Putamen (tissue), 1 donor: ENCODE results near the gene SLC8A2.

Source experiments
- DNase-seq: peaks from one replicate; pipeline ENCODE4 v3.0.0-alpha.2; 2016; ENCODE audit warnings: low spot score

Gene SLC8A2

DNA sequence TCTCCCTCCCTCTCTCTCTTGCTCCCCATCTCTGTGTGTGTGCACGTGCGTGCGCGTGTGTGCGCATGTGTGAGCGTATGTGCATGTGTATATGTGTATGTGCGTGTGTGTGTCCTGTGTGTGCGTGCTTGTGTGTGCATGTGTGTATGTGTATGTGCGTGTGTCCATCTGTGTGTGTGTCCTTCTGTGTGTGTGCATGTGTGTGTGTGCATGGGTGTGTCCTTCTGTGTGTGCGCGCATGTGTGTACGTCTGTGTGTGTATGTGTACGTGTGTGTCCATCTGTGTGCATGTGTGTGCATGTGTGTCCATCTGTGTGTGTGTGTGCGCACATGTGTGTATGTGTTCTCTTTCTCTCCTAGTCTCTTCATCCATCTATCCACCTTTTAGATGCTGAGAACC lies 12.2 kb downstream of the SLC8A2 start:
- DNase-seq = no peak

DNA sequence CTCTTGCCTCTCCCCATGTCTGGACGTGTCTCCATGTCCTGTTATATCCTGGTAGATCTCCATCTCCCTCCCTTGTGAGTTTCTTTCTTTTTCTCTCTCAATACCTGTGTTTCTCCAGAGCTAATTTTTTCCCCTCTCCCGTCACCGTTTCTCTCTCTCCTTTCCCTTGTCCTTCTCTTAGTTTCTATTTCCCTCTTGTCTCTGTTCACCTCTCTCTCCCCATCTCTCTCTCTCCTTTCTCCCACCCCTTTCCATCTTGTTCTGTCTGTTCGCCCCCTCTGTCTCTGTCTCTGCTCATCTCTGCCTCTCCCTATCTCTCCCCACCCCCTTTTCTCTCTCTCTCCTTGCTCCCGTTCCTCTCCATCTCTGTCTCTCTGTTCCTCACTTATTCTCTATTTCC lies 13.0 kb downstream of the SLC8A2 start:
- DNase-seq = no peak

DNA sequence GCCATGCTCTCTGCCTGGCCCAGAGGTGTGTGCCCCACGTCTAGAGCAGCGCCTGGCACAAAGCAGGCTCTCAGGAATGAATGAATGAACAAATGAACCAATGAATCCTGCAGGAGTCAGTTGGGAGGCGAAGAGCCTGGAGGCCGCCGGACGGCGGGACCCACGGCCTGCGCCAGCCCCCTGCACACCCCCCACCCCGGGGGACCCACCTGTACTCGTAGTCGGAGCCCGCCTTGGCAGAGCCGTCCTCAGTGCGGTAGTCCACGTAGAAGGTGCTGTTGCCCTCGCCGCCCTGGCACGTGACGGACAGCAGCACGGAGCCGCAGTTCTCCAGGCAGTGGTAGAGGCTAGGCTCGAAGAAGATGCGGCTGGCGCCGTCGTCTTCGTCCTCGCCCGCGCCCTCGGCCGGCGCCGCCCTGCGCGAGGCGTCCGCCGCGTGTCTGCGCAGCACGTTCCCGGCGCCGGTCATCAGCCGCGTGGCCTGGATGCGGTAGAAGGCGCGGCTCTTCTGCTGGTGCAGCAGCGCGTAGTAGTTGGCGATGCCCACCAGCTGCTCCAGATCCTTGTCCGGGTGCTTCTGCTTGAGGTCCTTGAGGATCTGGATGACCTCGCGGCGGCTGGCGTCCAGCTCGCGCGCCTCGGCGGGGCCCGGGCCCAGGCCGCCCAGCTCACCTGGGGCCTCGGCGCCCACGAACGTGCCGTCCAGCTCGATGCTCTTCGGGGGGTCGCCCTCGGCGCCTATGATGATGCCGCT lies 14.8 kb downstream of the SLC8A2 start:
- DNase-seq = no peak

DNA sequence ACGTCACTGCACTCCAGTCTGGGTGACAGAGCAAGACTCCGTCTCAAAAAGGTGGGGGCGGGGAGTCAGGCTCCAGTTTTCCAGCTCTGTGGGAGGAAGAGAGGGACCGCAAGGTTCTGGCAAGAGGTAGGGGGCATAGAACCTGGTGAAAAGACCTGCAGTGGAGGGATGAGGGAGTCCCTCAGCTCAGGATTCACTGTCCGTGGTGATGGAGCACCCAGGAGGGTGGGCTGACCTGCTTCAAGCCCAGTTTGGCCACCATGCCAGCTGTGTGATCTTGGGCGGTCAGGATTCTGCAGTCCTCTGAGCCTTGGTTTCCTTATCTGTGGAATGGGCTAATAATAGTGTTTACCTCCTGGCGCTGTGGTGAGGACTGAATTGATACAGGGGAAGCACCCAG lies 21.2 kb downstream of the SLC8A2 start:
- no peak for DNase-seq

DNA sequence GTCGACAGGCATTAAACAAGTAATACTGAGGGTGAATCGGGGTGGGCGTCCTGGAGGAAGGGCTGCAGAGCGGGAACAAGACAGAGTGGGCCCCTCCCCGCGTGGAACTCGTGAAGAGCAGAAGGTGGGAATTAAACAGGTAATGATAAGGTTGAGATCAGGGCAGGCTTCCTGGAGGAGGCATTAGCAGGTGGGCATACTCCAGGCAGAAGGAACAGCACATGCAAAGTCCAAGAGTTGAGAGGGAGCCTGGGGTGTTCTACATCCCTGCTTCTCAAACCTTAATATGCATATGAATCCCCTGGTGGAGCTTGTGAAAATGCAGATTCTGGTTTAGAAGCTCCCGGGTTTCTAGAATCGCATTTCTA lies 23.3 kb downstream of the SLC8A2 start:
- no peak for DNase-seq

DNA sequence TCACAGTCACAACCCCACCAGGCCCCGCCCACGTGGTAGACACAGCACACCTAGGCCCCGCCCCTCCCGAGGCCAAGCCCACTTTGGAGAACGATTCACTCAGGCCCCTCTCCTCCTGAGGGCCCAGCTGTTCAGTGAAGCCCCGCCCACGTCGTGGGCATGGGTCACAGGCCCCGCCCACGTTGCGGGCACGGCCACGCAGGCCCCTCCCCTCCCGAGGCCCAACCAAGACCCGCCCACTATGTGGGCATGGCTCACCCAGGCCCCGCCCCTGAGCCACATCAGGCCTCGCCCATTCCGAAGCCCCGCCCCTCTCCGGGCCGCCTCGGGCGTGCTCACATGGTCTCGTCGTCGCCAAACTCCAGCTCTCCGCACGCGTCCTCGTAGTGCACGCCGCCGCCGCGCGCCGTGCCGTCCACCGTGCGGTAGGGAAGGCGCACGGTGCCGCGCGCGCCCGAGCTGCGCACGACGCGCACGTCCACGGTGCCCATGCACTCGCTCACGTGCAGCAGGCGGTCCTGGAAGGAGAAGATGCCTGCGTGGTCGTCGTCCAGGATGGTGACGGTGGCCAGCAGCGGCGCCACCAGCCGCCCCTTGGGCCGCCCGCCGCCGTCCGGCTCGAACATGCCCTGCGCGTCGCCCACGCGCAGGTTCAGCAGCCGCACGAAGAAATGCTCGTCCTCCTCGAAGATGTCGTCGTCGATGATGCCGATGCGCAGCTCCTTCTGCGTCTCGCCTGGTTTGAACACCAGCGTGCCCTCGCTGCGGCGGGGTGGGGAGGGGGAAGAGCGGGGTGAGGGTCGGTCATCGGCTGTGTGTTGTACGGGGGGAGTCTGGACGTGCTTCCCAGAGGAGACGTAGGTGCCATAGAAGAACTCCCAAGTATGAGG lies 24.0 kb downstream of the SLC8A2 start:
- DNase-seq = no peak

DNA sequence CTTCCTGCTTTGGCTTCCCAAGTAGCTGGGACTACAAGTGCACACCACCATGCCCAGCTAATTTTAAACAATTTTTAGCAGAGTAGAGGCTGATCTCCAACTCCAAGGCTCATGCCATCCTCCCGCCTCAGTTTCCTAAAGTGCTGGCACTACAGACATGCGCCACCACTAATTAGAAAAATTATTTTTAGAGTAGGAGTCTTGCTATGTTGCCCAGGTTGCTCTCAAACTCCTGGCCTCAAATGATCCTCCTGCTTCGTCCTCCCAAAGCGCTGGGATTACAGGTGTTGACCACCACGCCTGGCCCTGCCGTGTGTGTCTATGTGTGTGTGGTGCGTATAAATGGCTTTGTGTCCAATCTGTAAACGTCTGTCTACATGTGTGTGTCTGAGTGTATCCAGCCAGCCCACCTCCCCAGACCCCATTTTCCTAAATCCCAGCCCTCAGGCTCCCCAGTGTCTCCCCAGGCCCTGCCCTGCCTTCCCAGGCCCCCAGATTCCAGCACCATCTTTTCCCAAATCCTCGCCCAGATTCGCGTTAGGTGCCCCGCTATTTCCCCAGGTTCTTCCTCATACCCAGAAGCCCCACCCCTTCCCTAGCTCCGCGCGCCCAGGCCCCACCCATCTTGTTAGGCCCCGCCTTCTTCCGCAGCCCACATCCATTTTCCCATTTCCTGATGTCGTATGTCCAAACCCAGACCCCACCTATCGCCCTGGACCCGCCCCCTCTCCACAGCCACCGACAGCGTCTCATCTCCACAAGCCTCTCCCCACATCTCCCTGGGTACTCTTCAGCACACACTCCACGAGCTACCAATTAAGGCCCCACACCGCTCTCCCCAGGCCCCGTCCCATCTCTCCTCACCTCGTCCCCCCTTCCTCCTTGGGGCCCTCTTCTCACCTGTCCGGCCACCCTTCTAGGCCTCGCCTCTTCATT lies 24.9 kb downstream of the SLC8A2 start:
- no peak for DNase-seq

DNA sequence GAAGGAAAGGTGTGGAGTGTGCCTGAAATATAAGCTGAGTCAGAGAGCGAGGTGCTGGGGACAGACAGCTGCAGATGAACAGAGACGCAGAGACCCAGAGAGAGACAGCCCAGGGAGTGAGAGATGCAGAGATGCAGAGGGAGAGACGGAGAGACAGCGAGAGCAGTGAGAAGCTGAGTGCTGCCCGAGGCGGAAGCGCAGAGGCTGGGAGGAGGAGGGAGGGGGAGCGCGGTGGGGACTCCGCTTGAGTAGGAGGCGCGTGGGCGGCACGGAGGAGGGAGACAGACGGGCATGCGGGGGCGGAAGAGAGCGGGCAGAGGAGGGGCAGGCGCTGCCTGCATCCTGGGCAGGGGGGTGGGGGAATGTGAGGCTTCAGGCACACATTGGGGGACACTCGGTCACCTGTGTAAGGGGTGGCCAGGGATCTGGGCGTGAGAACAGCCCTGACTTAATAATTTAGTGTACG lies 25.7 kb downstream of the SLC8A2 start:
- DNase-seq = no peak

DNA sequence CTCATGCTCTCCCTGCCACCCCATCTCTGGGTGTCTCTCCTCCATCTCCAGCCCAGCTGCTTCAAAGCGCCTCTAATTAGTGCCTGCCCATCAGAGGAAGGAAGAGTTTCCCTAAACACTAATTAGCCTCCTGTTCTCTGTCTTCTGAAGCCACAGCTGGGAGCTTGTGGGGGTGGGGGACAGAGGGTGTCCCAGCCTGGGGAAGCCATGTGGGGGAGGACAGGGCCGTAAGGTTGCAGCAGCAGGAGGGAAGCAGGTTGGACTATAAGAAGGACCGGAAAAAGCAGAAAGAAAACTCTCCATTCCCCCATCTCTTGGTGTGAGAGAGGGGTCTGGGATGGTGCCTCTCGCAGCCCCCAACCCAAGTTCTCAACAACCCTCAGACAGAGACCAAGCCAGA lies 26.2 kb downstream of the SLC8A2 start:
- DNase-seq = no peak

DNA sequence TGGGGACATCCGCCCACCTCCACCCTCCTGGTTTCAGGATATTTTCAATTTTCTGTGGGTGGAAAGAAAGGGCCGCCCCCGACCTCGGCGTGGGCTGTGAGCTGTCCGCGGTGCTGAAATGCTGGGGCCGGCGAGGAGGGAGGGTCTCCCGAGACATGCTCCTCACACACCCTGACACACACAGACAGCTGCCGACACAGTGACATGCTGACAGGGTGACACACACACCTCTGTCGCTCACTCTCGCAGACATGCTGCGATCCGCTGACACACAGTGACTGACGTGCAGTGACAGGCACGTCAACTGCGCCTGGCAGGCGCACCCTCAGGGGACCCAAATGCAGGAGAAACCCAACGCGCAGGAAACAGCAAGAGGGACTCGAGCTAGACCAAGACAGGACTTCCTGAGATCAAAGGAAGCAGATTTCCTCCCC lies 27.3 kb downstream of the SLC8A2 start:
- no peak for DNase-seq

DNA sequence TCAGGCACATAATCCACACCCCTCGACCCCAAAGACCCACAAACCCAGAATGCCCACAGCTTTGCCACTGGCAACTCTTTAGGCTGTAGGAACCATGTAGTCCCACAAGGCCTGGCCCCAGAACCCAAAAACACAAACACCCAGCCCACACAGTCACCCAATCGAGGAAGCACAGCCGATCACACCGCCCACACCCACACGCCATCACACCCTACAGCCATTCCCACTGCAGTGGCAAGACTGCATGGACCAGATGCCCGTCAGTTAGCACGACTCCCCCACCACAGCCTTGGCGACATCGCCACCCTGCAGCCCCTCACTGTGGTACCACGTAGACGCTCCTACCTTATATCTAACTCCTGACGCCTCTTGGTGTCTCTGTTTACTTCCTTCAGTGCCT lies 28.4 kb downstream of the SLC8A2 start:
- DNase-seq = no peak

DNA sequence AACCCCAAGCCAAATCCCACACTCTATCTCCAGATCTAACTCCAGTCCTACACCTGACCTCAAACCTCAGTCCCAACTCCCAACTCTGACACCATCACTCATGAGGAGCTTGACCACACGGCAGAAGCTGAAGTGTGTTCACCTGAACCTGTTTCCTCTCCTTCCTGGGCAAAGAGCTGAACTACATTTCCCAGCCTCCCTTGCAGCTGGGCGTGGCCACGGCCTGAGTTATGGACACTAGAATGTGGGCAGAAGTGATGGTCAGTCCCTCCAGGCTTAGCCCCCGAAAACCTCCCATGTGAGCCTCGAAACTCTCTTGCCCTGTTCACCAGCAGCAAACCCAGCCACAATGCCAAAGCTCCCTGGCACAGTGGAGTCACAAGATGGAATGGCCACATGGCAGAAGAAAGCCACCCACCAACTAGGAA lies 32.9 kb downstream of the SLC8A2 start:
- no peak for DNase-seq

DNA sequence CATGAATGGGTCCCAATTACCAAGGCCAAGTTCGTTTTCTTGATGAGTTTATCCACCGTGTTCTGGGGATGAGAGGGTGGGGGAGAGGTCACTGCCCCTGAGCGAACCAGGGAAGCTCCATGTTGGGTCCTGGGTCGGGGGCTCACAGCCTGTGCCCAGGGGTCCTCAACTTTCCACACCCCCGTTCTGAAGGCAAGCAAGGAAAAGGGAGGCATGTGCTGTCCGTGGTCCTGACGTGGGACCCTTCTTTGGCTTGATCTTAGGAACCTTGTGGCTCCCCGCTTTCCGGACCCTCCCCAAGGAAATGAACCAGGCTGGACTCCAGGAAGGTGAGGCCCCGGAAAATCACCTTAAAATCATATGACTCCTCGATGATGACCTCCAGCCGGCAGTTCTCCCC lies 34.2 kb downstream of the SLC8A2 start:
- DNase-seq = no peak

DNA sequence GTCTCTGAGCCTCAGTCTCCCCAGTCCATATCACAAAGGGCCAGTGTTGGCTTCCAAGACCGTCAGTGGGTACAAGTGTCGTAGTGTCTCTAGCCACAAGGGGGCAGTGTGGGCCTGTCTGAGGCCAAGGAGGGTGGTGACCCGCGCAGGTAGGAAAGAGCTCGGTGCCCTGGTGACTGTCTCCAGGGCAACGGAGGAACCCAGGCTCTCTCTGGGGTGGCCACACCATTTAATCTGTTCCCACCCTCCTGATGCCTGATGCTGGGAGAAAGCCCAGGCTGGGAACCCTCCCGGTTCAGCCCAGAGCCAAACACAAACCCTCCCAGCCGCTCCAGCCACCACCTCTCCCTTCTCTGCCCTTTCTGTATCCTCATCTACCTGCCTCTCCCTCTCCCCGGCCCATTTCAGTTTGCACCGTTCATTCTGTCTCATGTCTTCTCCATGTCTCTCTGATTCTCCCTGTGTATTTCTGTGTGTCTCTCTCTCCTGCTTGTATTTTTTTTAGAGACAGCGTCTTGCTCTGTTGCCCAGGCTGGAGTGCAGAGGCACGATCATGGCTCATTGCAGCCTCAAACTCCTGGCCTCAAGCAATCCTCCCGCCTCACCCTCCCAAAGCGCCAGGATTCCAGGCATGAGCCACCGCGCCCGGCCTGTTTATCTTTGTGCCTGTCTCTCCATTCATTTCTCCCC lies 34.8 kb downstream of the SLC8A2 start:
- DNase-seq = peak; percentile 64

DNA sequence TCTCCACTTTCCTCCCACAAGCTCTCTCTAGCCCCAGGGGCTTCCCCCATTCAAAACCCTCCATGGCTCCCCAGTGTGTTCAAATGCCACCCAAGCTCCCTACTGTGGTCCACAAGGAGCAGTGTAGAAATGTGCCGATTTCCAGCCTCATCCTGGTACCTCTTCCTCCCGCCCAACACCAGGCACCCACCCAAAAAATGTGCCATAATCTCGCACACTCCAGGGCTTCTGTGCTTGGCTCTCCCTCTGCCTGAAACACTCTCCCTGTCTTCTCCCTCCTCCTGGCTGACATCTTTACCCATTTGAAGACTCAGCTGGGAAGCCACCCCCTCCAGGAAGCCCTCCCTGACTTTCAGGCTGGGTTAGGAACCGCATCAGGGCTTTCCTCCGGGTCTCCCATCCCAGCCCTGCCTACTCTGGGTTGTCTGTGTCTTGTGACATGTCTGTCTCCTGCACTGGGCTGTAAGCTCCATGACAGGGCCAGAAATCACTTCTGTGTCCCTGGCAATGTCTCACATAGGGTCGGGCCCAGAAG lies 35.7 kb downstream of the SLC8A2 start:
- DNase-seq = no peak

DNA sequence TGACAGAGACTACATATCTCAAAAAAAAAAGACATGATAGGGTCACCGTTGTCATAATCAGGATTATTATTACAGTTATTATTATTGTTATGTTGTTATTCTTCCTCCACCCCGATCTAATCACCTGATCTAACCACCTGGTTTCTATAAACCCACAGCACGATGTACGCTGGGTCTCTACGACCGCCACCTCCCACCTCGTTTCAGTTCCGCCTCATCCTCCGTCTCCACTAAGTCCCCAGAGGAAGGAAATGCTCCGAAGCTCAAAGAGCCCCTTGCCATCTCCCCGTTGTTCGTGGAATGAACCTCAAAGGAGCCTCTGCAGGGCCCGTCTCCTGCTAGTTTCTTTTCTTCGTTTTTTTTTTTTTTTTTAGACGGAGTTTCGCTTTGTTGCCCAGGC lies 36.5 kb downstream of the SLC8A2 start:
- DNase-seq = no peak

DNA sequence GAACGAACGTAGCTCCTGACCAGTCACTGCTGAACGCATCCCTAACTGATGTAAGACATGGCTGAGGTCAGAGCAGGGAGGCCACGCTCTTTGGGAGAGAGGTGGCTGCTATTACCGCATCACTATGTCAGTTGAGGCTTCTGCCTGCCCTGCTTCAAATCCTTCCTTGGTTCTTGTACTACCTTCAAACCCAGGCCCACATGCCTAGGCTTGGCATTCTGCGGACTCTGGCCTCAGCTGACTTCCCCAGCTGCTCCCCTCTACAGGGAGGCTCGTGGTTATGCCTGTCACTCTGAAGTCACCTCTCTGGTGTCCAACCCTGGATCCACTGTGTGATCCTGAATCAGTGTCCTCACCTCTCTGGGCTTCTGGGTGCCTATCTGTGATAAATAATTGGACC lies 37.6 kb downstream of the SLC8A2 start:
- DNase-seq = no peak

DNA sequence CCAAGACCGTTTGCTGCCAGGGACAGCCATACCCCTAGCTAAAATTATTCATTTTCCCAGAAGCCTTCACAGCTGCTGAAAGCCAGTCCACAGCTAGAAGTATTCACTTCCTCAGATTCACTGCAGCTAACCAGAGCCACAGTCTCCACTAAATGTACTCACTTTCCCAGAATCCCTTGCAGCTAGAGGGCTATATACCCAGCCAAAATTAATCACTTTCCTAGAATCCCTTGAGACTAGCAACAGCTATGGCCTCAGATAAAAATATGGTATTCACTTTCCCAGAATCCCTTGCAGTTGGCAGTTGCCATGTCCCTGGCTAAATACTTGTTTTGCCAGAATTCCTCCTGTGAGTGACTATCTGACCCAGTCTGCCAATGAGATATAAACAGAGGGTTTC lies 38.6 kb downstream of the SLC8A2 start:
- no peak for DNase-seq

DNA sequence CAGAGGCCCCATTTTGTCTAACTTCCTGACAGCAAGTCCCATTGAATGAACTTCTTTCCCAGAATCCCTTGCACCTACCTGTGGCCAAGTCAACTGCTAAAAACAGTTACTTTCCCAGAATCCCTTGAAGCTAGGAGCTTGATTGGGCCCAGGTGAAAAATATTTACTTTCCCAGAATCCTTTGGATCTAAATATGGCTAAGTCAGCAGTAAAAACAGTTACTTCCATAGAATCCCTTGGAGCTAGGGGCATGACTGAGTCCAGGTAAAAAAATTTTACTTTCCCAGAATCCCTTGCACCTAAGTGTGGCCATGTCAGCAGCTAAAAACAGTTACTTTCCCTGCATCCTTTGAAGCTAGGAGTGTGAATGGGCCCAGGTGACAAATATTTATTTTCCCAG lies 39.2 kb downstream of the SLC8A2 start:
- no peak for DNase-seq

DNA sequence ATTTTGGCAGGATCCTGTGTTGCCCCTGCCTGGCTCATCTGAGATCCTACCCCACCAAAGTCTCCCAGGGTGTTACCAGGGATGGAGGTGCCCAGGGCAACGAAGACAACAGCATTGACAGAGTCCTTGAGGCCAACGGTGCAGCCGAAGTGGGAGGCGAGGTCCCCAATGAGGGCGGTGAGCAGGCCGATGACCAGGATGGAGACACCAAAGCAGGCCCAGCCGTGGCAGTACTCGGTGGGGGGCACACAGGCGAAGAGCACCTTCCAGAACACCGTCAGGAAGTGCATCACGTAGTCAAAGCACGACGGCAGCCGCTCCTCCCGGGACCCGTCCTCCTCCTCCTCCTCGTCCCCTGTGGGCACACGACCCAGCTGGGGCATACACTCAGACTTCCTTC lies 39.6 kb downstream of the SLC8A2 start:
- no peak for DNase-seq

DNA sequence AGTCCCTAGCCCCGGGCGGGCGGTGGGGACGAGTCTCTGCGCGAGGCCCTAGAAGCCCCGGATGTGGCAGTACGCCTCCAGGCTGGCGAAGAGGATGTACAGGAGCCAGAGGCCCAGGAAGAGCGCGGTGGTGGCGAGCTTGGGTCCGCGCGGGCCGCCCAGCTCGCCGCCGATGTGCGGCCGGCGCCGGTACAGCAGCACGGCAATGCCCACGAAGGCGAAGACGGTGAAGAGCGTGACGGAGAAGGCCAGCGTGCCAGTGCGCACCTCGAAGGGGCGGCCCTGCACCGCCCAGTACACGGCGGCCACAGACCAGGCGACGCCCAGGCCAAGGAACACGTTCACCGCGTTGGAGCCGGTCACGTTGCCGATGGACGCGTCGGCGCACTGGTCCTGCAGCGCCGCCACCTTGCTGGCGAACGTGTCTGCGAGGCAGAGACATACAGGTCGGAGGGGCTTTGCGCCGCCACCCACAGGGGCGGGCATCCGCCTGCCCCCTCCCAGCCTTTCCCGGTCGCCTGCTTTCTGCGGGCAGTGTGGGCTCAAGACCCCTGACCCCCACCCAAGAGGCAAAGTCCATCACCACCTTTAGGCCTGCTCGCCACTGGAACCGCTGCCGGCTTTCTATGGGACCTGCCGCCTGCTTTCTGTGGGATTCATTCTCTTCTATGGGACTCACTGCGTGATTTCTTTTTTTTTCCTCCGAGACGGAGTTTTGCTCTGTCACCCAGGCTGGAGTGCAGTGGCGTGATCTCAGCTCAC lies 41.5 kb downstream of the SLC8A2 start:
- no peak for DNase-seq
